Lower lobe of right lung (tissue), 2 donors: ENCODE measurements around the gene ELOVL2. TPM values are rescaled to one million over a fixed set of nuclear protein-coding genes. Genes with fewer than 3 reads are reported as not detected.

ENCODE experiments used
- ATAC-seq, 2 donors: fragments of 200-7000 bp; cut with Tn5 transposase; one replicate each; pipeline ENCODE4 v1.9.1; 2020 to 2022; ENCODE audit warnings: mild to moderate bottlenecking in 2 of 2, moderate library complexity in 2 of 2
- DNase-seq: peaks from one replicate; pipeline ENCODE4 v3.0.0-alpha.2; 2020
- H3K27ac ChIP-seq: fragments of 200-600 bp; one replicate; pipeline ENCODE4 v1.8.0; 2022
- H3K27me3 ChIP-seq: fragments of 200-600 bp; one replicate; pipeline ENCODE4 v1.8.0; 2022; ENCODE audit warnings: low read depth
- H3K36me3 ChIP-seq: fragments of 200-600 bp; one replicate; pipeline ENCODE4 v1.8.0; 2022; ENCODE audit warnings: mild to moderate bottlenecking
- H3K4me1 ChIP-seq: fragments of 200-600 bp; one replicate; pipeline ENCODE4 v1.8.0; 2022
- H3K4me3 ChIP-seq: fragments of 200-600 bp; one replicate; pipeline ENCODE4 v1.8.0; 2022; ENCODE audit warnings: mild to moderate bottlenecking
- H3K9me3 ChIP-seq: fragments of 200-600 bp; one replicate; pipeline ENCODE4 v1.8.0; 2022
- CTCF ChIP-seq: fragments of 200-600 bp; IDR thresholded peaks from one replicate; pipeline ENCODE4 v1.8.0; 2022; ENCODE audit warnings: antibody characterized with exemption, mild to moderate bottlenecking
- intact Hi-C: fragments of 100-400 bp; cut with DNase I; formaldehyde crosslinking; loops from one replicate; pipeline ENCODE4 v1.11.0; 2022
- total RNA-seq: library from RNA; stranded (reverse); fragmentation: NEBNext Ultra II Directional; extraction: Animal tissue kit (Norgen Biotek cat#: 25700); gene quantifications from one replicate; pipeline ENCODE4 v1.2.1, GENCODE V29; 2021
- donor health status: DM: no; HTN: yes; CAD: no; lungs with severe emphysema.

The ELOVL2 gene
- total RNA-seq, 1 donor from 2014 or later, result 0.21 TPM

- Histone ChIP-seq H3K4me1 (no peaks in the 10 kb centered on the region), H3K27ac (no peak overlapping the region), H3K4me3 (no peak overlapping the region), H3K9me3 (no peaks in the 10 kb centered on the region), H3K27me3 (no peaks in the 10 kb centered on the region), H3K36me3 (no peaks in the 10 kb centered on the region)
- ATAC-seq (no peak), DNase-seq (no peak)
- intact Hi-C loops, result no loop called here
- TF ChIP-seq CTCF, result no peak
These were observed 41.8 kb upstream of the ELOVL2 start for GRCh38 chr6:11085758-11086435.

- H3K9me3 ChIP-seq, result no peaks in the 10 kb centered on the region
- no peaks in the 10 kb centered on the region for H3K36me3 ChIP-seq
- no peak for TF ChIP-seq CTCF
- H3K27me3 ChIP-seq, result no peaks in the 10 kb centered on the region
- intact Hi-C loops, result no loop called here
- DNase-seq, result no peak
- H3K4me1 ChIP-seq, result no peaks in the 10 kb centered on the region
- H3K4me3 ChIP-seq, result no peak overlapping the region
- no peak overlapping the region for H3K27ac ChIP-seq
- no peak for ATAC-seq
These were observed 39.9 kb upstream of the ELOVL2 start for GRCh38 chr6:11083956-11084355.

GRCh38 chr6:11083491-11083890 lies 39.4 kb upstream of the ELOVL2 start:
- no peaks in the 10 kb centered on the region for H3K4me1 ChIP-seq
- H3K9me3 ChIP-seq, result no peaks in the 10 kb centered on the region
- no peak for TF ChIP-seq CTCF
- DNase-seq, result no peak
- intact Hi-C loops, result no loop called here
- H3K4me3 ChIP-seq, result no peak overlapping the region
- H3K27ac ChIP-seq, result no peak overlapping the region
- no peaks in the 10 kb centered on the region for H3K27me3 ChIP-seq
- no peak for ATAC-seq
- H3K36me3 ChIP-seq, result no peaks in the 10 kb centered on the region

GRCh38 chr6:11080296-11080695 lies 36.2 kb upstream of the ELOVL2 start:
- Histone ChIP-seq H3K9me3 (no peaks in the 10 kb centered on the region), H3K27me3 (no peaks in the 10 kb centered on the region), H3K4me1 (no peaks in the 10 kb centered on the region), H3K4me3 (no peak overlapping the region), H3K36me3 (no peaks in the 10 kb centered on the region), H3K27ac (no peak overlapping the region)
- intact Hi-C loops, result no loop called here
- DNase-seq (no peak), ATAC-seq (no peak)
- no peak for TF ChIP-seq CTCF

GRCh38 chr6:11078266-11078665 lies 34.2 kb upstream of the ELOVL2 start:
- no peaks in the 10 kb centered on the region for H3K4me1 ChIP-seq
- ATAC-seq, result no peak
- H3K4me3 ChIP-seq, result no peak overlapping the region
- no peaks in the 10 kb centered on the region for H3K9me3 ChIP-seq
- no peak overlapping the region for H3K27ac ChIP-seq
- TF ChIP-seq CTCF, result no peak
- no peaks in the 10 kb centered on the region for H3K36me3 ChIP-seq
- H3K27me3 ChIP-seq, result no peaks in the 10 kb centered on the region
- intact Hi-C loops, result no loop called here
- no peak for DNase-seq

- intact Hi-C loops, result no loop called here
- ATAC-seq (no peak), DNase-seq (no peak)
- no peaks in the 10 kb centered on the region for H3K4me1 ChIP-seq
- H3K27ac ChIP-seq, result no peak overlapping the region
- no peaks in the 10 kb centered on the region for H3K9me3 ChIP-seq
- TF ChIP-seq CTCF, result no peak
- H3K27me3 ChIP-seq, result no peaks in the 10 kb centered on the region
- H3K36me3 ChIP-seq, result no peaks in the 10 kb centered on the region
- H3K4me3 ChIP-seq, result no peak overlapping the region
These were observed 32.4 kb upstream of the ELOVL2 start for GRCh38 chr6:11076540-11076939.
